ENCODE data around the gene FSTL1.

The FSTL1 gene

GRCh38 chr3:120348991-120349854 is 101.6 kb downstream of the FSTL1 start, which contains the start of gene LRRC58:
LRRC58 (minus strand) TSS chr3:120349354; CDS start chr3:120349243, 111 bp downstream.
- DNase-seq = peak; percentile 62 to 88 (median 72)

- DNase-seq = peak in 3 of 4 experiments; percentile 29 to 50 (median 44)
Measured at GRCh38 chr3:120348065-120348990, 102.5 kb downstream of the FSTL1 start.

GRCh38 chr3:120344349-120344748 is 106.4 kb downstream of the FSTL1 start:
- no peak for DNase-seq
